ENCODE results near the gene LMBR1L.

The LMBR1L gene

GRCh38 chr12:49054524-49054923 is 56.1 kb downstream of the LMBR1L start:
- DNase-seq (ENCODE audit: low read depth in 1 of 2, low spot score in 1 of 2): no peak

- DNase-seq (ENCODE audit: low read depth in 1 of 2, low spot score in 1 of 2): no peak
Measured at GRCh38 chr12:49054096-49054495, 56.6 kb downstream of the LMBR1L start.

- no peak for DNase-seq (ENCODE audit: low read depth in 1 of 2, low spot score in 1 of 2)
Measured at GRCh38 chr12:49052451-49053208, 58.0 kb downstream of the LMBR1L start.

- no peak for DNase-seq (ENCODE audit: low read depth in 1 of 2, low spot score in 1 of 2)
Measured at GRCh38 chr12:49051777-49052438, 58.7 kb downstream of the LMBR1L start.

GRCh38 chr12:49051373-49051764 is 59.3 kb downstream of the LMBR1L start:
- DNase-seq (ENCODE audit: low read depth in 1 of 2, low spot score in 1 of 2): no peak

- no peak for DNase-seq (ENCODE audit: low read depth in 1 of 2, low spot score in 1 of 2)
Measured at GRCh38 chr12:49050507-49051372, 59.9 kb downstream of the LMBR1L start.

- no peak for DNase-seq (ENCODE audit: low read depth in 1 of 2, low spot score in 1 of 2)
Measured at GRCh38 chr12:49049566-49050224, 61.0 kb downstream of the LMBR1L start.

GRCh38 chr12:49048953-49049352 is 61.7 kb downstream of the LMBR1L start:
- no peak for DNase-seq (ENCODE audit: low read depth in 1 of 2, low spot score in 1 of 2)

Data from stimulated activated CD4-positive, alpha-beta T cell treated with anti-CD3 and anti-CD28 coated beads, Interleukin-15, amount 100 ng/mL, for 1 hour (primary cell).